ENCODE measurements around the gene RUNX2. TPM values are rescaled to one million over a fixed set of nuclear protein-coding genes. Genes with fewer than 3 reads are reported as not detected.

Gene RUNX2
- total and polyA plus RNA-seq, 9 of the 15 experiments (the other 6 are each of a cell fraction or from before 2014, with no cell fraction given), result 0.29 to 1.00 (median 0.43) TPM

DNA sequence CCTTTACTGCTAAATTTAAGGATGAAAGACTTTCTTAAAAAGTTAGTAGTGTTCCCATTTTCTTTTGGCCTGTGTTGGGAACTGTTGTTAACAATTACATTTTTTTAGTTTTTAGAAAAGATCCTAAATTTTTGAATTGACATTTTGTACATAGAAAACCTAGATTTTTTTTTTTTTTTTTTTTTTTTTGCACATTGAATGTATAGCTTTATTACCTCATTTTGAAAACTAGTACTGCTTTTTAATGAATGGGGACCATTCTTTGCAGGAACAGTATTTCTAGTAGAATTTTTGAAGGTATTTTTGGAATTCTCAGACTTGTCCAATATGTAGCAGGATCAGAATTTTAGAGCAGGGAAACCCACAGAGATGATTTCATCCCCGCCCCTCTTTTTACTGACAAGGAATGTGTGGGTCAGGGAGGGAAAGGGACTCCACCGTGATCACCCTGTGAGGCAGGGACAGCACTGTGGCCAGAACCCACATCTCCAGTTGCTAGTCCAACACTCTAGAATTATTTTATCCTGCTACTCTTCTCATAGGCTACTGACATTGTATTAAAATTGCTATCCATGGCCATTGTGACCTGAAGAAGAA is 204.0 kb downstream of the RUNX2 start:
- no peak overlapping the region for H3K9ac ChIP-seq (ENCODE audit: insufficient read depth in 1 of 2, low read depth in 2 of 2, low read length in 2 of 2)
- no peaks in the 10 kb centered on the region for H3K9me3 ChIP-seq (replicated peaks; ENCODE audit: control insufficient read depth, insufficient read depth, low read depth, low read length)
- in situ Hi-C loops (cut with MboI), result no loop called here
- ChIA-PET CTCF (ENCODE audit: low intra/inter-chr PET ratio) (no interaction called here), POLR2A (interaction anchor here (0.7 to 1.1 kb wide), 5 partner anchors 9 to 297 kb away, joined by 3 read pairs; no protein-coding TSS in a partner anchor)
- TF ChIP-seq, protein P1, sequence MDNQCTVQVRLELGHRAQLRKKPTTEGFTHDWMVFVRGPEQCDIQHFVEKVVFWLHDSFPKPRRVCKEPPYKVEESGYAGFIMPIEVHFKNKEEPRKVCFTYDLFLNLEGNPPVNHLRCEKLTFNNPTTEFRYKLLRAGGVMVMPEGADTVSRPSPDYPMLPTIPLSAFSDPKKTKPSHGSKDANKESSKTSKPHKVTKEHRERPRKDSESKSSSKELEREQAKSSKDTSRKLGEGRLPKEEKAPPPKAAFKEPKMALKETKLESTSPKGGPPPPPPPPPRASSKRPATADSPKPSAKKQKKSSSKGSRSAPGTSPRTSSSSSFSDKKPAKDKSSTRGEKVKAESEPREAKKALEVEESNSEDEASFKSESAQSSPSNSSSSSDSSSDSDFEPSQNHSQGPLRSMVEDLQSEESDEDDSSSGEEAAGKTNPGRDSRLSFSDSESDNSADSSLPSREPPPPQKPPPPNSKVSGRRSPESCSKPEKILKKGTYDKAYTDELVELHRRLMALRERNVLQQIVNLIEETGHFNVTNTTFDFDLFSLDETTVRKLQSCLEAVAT (IDR thresholded peaks at IDR 0.05), result no peak
- TF ChIP-seq SMAD4 (CRISPR knock-in tag; conservative IDR thresholded peaks at IDR 0.05) (no peak), ZNF384 (IDR thresholded peaks at IDR 0.05; ENCODE audit: low read depth, low read length) (peak; percentile 77), ZNF583 (CRISPR knock-in tag; IDR thresholded peaks at IDR 0.05) (no peak)
- TF ChIP-seq, protein P2, sequence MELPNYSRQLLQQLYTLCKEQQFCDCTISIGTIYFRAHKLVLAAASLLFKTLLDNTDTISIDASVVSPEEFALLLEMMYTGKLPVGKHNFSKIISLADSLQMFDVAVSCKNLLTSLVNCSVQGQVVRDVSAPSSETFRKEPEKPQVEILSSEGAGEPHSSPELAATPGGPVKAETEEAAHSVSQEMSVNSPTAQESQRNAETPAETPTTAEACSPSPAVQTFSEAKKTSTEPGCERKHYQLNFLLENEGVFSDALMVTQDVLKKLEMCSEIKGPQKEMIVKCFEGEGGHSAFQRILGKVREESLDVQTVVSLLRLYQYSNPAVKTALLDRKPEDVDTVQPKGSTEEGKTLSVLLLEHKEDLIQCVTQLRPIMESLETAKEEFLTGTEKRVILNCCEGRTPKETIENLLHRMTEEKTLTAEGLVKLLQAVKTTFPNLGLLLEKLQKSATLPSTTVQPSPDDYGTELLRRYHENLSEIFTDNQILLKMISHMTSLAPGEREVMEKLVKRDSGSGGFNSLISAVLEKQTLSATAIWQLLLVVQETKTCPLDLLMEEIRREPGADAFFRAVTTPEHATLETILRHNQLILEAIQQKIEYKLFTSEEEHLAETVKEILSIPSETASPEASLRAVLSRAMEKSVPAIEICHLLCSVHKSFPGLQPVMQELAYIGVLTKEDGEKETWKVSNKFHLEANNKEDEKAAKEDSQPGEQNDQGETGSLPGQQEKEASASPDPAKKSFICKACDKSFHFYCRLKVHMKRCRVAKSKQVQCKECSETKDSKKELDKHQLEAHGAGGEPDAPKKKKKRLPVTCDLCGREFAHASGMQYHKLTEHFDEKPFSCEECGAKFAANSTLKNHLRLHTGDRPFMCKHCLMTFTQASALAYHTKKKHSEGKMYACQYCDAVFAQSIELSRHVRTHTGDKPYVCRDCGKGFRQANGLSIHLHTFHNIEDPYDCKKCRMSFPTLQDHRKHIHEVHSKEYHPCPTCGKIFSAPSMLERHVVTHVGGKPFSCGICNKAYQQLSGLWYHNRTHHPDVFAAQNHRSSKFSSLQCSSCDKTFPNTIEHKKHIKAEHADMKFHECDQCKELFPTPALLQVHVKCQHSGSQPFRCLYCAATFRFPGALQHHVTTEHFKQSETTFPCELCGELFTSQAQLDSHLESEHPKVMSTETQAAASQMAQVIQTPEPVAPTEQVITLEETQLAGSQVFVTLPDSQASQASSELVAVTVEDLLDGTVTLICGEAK (IDR thresholded peaks at IDR 0.05), result peak; percentile 74
- TF ChIP-seq, protein P2 (CRISPR knock-in tag; IDR thresholded peaks at IDR 0.05), result no peak
- H2AFZ ChIP-seq (ENCODE audit: low read depth, low read length), result no peak overlapping the region
- WGBS (ENCODE audit: insufficient coverage, low coverage, missing lambda C conversion rate), result 29% methylated on average over 2 of the region's 2 CpGs
- intact Hi-C loops (cut with micrococcal nuclease), result no loop called here
- H3K9me1 ChIP-seq (ENCODE audit: control insufficient read depth, insufficient read depth, low read length), result no peaks in the 10 kb centered on the region
- no peaks in the 10 kb centered on the region; a peak in 2 of 5 replicates for H3K27me3 ChIP-seq (ENCODE audit: control insufficient read depth in 2 of 2, insufficient read depth in 2 of 2, low read length in 2 of 2)
- no peaks in the 10 kb centered on the region for H3K79me2 ChIP-seq (ENCODE audit: control insufficient read depth, insufficient read depth, low read length)
- H4K20me1 ChIP-seq (replicated peaks; ENCODE audit: control insufficient read depth, insufficient read depth, low read length), result no peaks in the 10 kb centered on the region
- peaks cover 0 to 9% of the 10 kb centered on the region in 2 experiments; a peak in 2 of 5 replicates for H3K4me1 ChIP-seq (replicated peaks in 1 of 2; ENCODE audit: control insufficient read depth in 2 of 2, insufficient read depth in 2 of 2, low read length in 2 of 2)
- BruUV-seq (replicated peaks), result no TSS peak
- no peak overlapping the region for H3K27ac ChIP-seq (ENCODE audit: extremely low read depth, low read depth, low read length)
- DNase-seq (ENCODE audit: extremely low read depth in 1 of 4, low spot score in 3 of 4), result no peak
- H3K4me2 ChIP-seq (ENCODE audit: insufficient read depth, low read length), result no peak overlapping the region
- no peaks in the 10 kb centered on the region for H3K36me3 ChIP-seq (ENCODE audit: control insufficient read depth, insufficient read depth, low read length)
- H3K4me3 ChIP-seq, result no peak overlapping the region
- no peak for ATAC-seq
- FAIRE-seq, result no peak

All from K562 (cell line).